ENCODE data around the gene AMELY. TPM values are rescaled to one million over a fixed set of nuclear protein-coding genes. Genes with fewer than 3 reads are reported as not detected.

AMELY gene
- total RNA-seq, result not detected in 2 replicates

GRCh38 chrY:6911253-6911881, at the start of gene AMELY:
TSS of gene AMELY (minus strand) at chrY:6911752. CDS start at chrY:6872608, 39,144 bp downstream.

GRCh38 chrY:6910372-6911252, 940 bp downstream of the AMELY start, which contains the start of gene TBL1Y:
TSS of gene TBL1Y (plus strand) at chrY:6910697. CDS start at chrY:7025085, 114,388 bp downstream.

Other genes starting within 250 kb of the AMELY start
- gene TBL1Y, start 1.1 kb downstream of the AMELY start, total RNA-seq, result not detected in 2 replicates

All from smooth muscle cell of the pulmonary artery (primary cell).